ENCODE data around the gene RNF212. TPM values are rescaled to one million over a fixed set of nuclear protein-coding genes. Genes with fewer than 3 reads are reported as not detected.
A peak's percentile ranks its signal among the peaks of the same experiment; 100 is the strongest.
"Not testable (repeated sequence)": the region's sequence is repeated elsewhere in the genome, so short reads cannot be mapped to it uniquely, and the experiment has no call there.

Gene RNF212
- total RNA-seq, 2 donors from 2014 or later = 2.3 to 2.5 TPM

DNA sequence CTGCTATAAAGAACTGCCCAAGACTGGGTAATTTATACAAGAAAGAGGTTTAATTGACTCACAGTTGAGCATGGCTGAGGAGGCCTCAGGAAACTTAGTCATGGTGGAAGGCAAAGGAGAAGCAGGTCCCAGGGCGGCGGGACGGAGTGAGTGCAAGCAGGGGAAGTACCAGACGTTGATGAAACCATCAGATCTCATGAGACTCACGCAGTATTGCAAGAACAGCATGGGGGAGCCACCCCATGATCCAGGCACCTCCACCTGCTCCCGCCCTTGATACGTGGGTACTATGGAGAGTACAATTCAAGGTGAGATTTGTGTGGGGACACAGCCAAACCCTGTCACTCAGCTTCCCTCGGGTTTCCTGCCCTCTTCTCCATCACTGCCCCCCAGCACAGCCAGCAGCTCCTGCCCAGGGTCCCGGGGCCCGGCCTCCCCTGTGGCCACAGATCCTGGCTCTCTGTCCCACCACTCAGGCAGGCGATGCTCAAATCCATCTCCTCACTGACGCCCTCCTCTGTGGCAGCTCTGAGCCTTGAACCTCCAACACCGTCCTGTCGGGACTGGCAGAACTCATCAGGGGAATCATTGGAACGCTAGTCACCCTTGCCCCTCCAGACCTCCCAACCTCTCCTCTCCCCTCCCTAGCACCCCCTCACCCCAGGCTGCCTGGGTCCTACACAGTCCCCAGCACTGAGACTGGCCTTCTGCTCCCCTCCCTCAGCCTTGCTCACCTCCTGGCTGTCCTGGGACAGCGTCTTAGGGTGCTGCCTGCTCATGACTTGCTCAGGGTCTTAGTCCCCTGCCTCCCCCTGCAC is 64.4 kb downstream of the RNF212 start:
- Histone ChIP-seq H3K9me3 (no peaks in the 10 kb centered on the region), H3K36me3 (no peaks in the 10 kb centered on the region), H3K27me3 (peaks cover 13% of the 10 kb centered on the region), H3K4me3 (no peak overlapping the region), H3K9ac (ENCODE audit: low read depth in 2 of 2, low read length in 2 of 2) (no peak overlapping the region), H3K4me1 (peaks cover 7% of the 10 kb centered on the region), H3K27ac (no peak overlapping the region)
- intact Hi-C loops (cut with DNase I) = no loop called here
- no peak for DNase-seq
- TF ChIP-seq CTCF (IDR thresholded peaks at IDR 0.05) = no peak

DNA sequence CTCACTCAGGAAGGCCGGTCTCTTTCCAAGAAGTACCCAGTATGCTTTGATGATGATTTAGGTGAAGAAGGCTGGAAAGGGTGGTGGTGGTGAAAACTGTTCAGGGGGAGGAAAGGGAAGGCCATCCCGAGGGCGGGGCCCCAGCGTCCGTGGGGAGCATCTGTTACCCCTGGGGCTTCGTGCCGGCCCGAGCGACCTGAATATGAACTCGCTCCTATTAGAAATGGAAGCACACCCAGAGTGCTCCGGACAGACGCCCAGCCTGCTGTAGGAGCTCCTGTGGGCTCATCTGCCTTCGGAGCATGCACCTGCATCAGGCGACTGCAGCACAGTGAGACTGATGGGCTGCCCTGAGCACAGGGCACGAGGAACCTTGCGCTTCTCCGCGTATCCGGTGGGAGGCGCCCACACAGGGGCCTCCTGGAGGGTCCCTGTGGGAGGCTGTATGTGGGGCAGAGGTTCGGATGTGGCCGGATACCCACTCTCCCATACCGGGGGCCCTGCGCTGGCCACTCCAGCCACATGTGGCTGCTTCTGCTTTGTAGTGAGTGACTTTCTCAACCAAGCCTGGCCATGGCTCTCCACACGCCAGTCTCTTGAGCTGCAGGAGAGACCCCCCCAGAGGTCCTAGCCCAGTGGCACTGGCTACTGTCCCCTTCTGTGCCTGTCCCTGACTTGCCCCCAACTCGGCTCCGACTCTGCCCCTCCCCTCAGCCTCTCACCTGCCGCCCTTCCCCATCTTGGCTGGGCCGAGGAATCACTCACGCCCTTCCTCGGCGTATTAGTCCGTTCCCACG is 65.2 kb downstream of the RNF212 start:
- peaks cover 12% of the 10 kb centered on the region for H3K4me1 ChIP-seq
- no peak for DNase-seq
- no peaks in the 10 kb centered on the region for H3K9me3 ChIP-seq
- intact Hi-C loops (cut with DNase I) = no loop called here
- peaks cover 14% of the 10 kb centered on the region for H3K27me3 ChIP-seq
- TF ChIP-seq CTCF (IDR thresholded peaks at IDR 0.05) = no peak
- peak overlapping the region; percentile 14 for H3K4me3 ChIP-seq
- no peaks in the 10 kb centered on the region for H3K36me3 ChIP-seq
- peak overlapping the region; percentile 35 to 55 for H3K9ac ChIP-seq (ENCODE audit: low read depth in 2 of 2, low read length in 2 of 2)
- H3K27ac ChIP-seq = no peak overlapping the region

GRCh38 chr4:1047106-1047975 is 66.0 kb downstream of the RNF212 start:
- intact Hi-C loops (cut with DNase I) = no loop called here
- peaks cover 12% of the 10 kb centered on the region for H3K4me1 ChIP-seq

DNA sequence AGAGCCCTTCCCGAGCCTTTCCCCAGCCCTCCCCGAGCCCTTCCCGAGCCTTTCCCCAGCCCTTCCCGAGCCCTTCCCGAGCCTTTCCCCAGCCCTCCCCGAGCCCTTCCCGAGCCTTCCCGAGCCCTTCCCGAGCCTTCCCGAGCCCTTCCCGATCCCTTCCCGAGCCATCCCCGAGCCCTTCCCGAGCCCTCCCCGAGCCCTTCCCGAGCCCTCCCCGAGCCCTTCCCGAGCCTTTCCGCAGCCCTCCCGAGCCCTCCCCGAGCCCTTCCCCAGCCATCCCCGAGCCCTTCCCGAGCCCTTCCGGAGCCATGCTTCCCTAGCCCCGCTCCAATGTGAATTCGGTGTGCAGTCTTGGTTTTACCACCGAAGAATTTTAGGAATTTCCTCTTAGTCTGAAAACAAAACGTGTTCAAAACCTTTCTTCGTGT is 66.8 kb downstream of the RNF212 start:
- peaks cover 12% of the 10 kb centered on the region for H3K4me1 ChIP-seq
- peak overlapping the region; percentile 14 for H3K4me3 ChIP-seq
- H3K9ac ChIP-seq (ENCODE audit: low read depth in 2 of 2, low read length in 2 of 2) = peak overlapping the region in 1 of 2 donors; percentile 44
- H3K27ac ChIP-seq; H3K9me3 ChIP-seq; intact Hi-C loops (cut with DNase I); H3K36me3 ChIP-seq: not testable (repeated sequence)
- peaks cover 14% of the 10 kb centered on the region for H3K27me3 ChIP-seq
- DNase-seq = peak; percentile 84

More at GRCh38 chr4:1047106-1047975, 66.0 kb downstream of the RNF212 start:
- Histone ChIP-seq H3K9ac (ENCODE audit: low read depth in 2 of 2, low read length in 2 of 2) (peak overlapping the region; percentile 35 to 55), H3K27me3 (peaks cover 14% of the 10 kb centered on the region), H3K27ac (no peak overlapping the region), H3K9me3 (no peaks in the 10 kb centered on the region), H3K36me3 (no peaks in the 10 kb centered on the region), H3K4me3 (peak overlapping the region; percentile 14)
- DNase-seq = peak; percentile 49
- no peak for TF ChIP-seq CTCF (IDR thresholded peaks at IDR 0.05)

DNA sequence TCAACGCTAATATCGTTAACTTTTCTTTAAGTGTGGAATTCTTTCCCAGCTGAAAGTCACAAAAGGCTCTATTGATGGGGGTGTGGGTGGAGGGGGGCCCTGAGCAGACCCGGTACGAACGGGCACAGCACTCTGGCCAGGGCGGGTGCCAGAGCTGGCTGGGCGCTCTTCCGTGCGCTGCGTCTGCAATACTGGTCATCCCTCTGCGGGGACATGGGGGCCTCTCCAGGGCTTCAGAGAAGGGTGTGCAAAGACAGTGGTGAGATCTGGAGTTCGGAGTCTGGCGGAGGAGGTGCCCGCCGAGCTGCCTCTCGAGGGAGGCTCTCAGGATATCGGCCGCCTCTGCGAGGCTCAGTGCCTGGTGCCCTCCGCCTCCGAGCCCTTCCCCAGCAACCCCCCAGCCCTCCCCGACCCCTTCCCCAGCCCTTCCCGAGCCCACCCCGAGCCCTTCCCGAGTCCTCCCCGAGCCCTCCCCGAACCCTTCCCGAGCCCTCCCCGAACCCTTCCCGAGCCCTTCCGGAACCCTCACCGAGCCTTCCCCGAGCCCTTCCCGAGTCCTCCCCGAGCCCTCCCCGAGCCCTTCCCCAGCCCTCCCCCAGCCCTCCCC is 67.7 kb downstream of the RNF212 start:
- H3K27ac ChIP-seq = no peak overlapping the region
- no peak overlapping the region for H3K4me3 ChIP-seq
- peaks cover 12% of the 10 kb centered on the region for H3K4me1 ChIP-seq
- no peak for DNase-seq
- no peak for TF ChIP-seq CTCF (IDR thresholded peaks at IDR 0.05)
- no peak overlapping the region for H3K9ac ChIP-seq (ENCODE audit: low read depth in 2 of 2, low read length in 2 of 2)
- H3K27me3 ChIP-seq = peaks cover 14% of the 10 kb centered on the region
- no peaks in the 10 kb centered on the region for H3K36me3 ChIP-seq
- intact Hi-C loops (cut with DNase I) = no loop called here
- H3K9me3 ChIP-seq = no peaks in the 10 kb centered on the region
